Activated B cell treated with CpG ODN at 0.5 μM for 24 hours (primary cell): ENCODE data around the gene CC2D2B. TPM values are rescaled to one million over a fixed set of nuclear protein-coding genes. Genes with fewer than 3 reads are reported as not detected.

Experiments
- ATAC-seq: fragments of 200-7000 bp; cut with Tn5 transposase; one replicate; pipeline ENCODE4 v1.10.0; 2021; ENCODE audit warnings: low read depth, mild to moderate bottlenecking, moderate library complexity
- CTCF ChIA-PET: fragments of 350-600 bp; sonication (Branson Sonifier 250); formaldehyde crosslinking; loops from one replicate; lab custom pipeline; 2021; ENCODE audit warnings: antibody characterized with exemption; lab: Charles Lee
- POLR2A ChIA-PET: fragments of 350-600 bp; sonication (Branson Sonifier 250); formaldehyde crosslinking; loops from one replicate; lab custom pipeline; 2021; ENCODE audit warnings: antibody characterized with exemption; lab: Charles Lee
- DNase-seq: peaks from one replicate; pipeline ENCODE4 v3.0.0; 2022
- H3K27ac Mint-ChIP-seq: one replicate; pipeline ENCODE4 v1.8.0; 2020; ENCODE audit warnings: mixed read lengths
- H3K27me3 Mint-ChIP-seq: one replicate; pipeline ENCODE4 v1.8.0; 2021; ENCODE audit warnings: mixed read lengths
- H3K36me3 Mint-ChIP-seq: one replicate; pipeline ENCODE4 v1.8.0; 2021; ENCODE audit warnings: low read depth, mixed read lengths
- H3K4me1 Mint-ChIP-seq: one replicate; pipeline ENCODE4 v1.8.0; 2021; ENCODE audit warnings: mixed read lengths
- H3K4me3 Mint-ChIP-seq: one replicate; pipeline ENCODE4 v1.8.0; 2020; ENCODE audit warnings: mild to moderate bottlenecking, mixed read lengths
- H3K9me3 Mint-ChIP-seq: one replicate; pipeline ENCODE4 v1.8.0; 2020; ENCODE audit warnings: mixed read lengths
- CTCF ChIP-seq: fragments of 200-600 bp; IDR thresholded peaks from one replicate; pipeline ENCODE4 v1.8.0; 2022; ENCODE audit warnings: antibody characterized with exemption, mild to moderate bottlenecking
- intact Hi-C: fragments of 100-400 bp; cut with micrococcal nuclease; formaldehyde crosslinking; loops from one replicate; pipeline ENCODE4 v1.15.1; 2024
- total RNA-seq: library from RNA; stranded (reverse); gene quantifications from 2 replicates; pipeline ENCODE4 v1.2.3, GENCODE V29; 2022

CC2D2B gene
- total RNA-seq, 1 donor from 2014 or later, result 2.0 TPM

DNA sequence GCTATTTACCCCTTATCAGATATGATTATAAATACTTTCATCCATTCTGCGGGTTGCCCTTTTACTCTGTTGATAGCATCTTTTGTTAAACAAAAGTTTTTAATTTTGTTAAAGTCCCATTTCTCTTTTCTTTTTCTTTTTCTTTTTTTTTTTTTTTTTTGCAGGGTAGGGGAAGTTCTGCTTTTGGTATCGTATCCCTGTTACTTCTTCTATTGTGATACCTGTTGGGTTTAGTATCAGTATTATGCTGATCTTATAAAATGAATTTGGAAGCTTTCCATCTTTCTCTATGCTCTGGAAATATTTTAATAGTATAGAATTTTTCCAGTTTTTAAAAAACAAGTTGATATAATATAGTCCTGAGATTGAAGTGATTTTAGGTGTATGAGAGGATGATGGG is 141.6 kb downstream of the CC2D2B start:
- POLR2A ChIA-PET, result no interaction called here
- Mint-ChIP-seq H3K4me1 (peaks cover 46% of the 10 kb centered on the region), H3K27ac (no peak overlapping the region), H3K27me3 (no peaks in the 10 kb centered on the region), H3K36me3 (peaks cover 58% of the 10 kb centered on the region), H3K4me3 (no peak overlapping the region), H3K9me3 (no peaks in the 10 kb centered on the region)
- CTCF ChIA-PET, result no interaction called here
- ATAC-seq (no peak), DNase-seq (no peak)
- no peak for TF ChIP-seq CTCF
- intact Hi-C loops, result loop anchor here (10.0 kb wide), 3 partner anchors 245 to 755 kb away; partner anchors contain the start of genes ALDH18A1 and PDLIM1

DNA sequence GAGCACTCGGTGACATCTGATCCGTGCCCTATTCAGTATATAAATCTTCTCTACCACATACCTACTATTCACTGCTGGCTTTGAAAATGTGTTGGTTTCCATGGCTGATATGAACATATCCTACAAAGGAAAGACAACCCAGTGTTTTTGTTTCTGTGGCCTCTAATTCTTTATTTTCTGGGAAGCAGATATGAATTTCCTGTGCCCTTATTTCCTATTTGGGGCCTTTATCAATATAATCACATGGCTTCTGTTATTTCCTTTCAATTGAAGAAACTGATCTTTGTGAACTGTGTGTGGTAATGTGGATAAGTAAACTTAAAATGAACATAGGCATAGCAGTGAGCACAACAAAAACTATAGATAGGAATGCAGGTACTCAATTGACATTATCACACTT is 146.2 kb downstream of the CC2D2B start:
- intact Hi-C loops, result no loop called here
- no peak overlapping the region for H3K4me3 Mint-ChIP-seq
- TF ChIP-seq CTCF, result no peak
- peaks cover 8% of the 10 kb centered on the region for H3K4me1 Mint-ChIP-seq
- DNase-seq (no peak), ATAC-seq (no peak)
- no peaks in the 10 kb centered on the region for H3K27me3 Mint-ChIP-seq
- CTCF ChIA-PET, result no interaction called here
- POLR2A ChIA-PET, result interaction anchor here (1.2 to 1.4 kb wide), 2 partner anchors 37 to 76 kb away, joined by 3 to 4 read pairs; partner anchors contain the start of gene ZNF518A
- H3K9me3 Mint-ChIP-seq, result no peaks in the 10 kb centered on the region
- no peak overlapping the region for H3K27ac Mint-ChIP-seq
- H3K36me3 Mint-ChIP-seq, result peaks cover 63% of the 10 kb centered on the region

- ChIA-PET CTCF (no interaction called here), POLR2A (interaction anchor here (0.6 kb wide), 1 partner anchor 10 kb away, joined by 3 read pairs; no protein-coding TSS in a partner anchor)
- ATAC-seq, result no peak
- DNase-seq, result no peak
- intact Hi-C loops, result no loop called here
- Mint-ChIP-seq H3K9me3 (no peaks in the 10 kb centered on the region), H3K36me3 (peaks cover 69% of the 10 kb centered on the region), H3K4me3 (no peak overlapping the region), H3K4me1 (no peaks in the 10 kb centered on the region), H3K27ac (no peak overlapping the region), H3K27me3 (no peaks in the 10 kb centered on the region)
- TF ChIP-seq CTCF, result no peak
Observed at GRCh38 chr10:96056787-96057186, 149.0 kb downstream of the CC2D2B start.

GRCh38 chr10:96061232-96061631 is 153.5 kb downstream of the CC2D2B start:
- Mint-ChIP-seq H3K4me1 (no peaks in the 10 kb centered on the region), H3K27me3 (no peaks in the 10 kb centered on the region), H3K9me3 (no peaks in the 10 kb centered on the region), H3K36me3 (peaks cover 59% of the 10 kb centered on the region), H3K27ac (no peak overlapping the region), H3K4me3 (no peak overlapping the region)
- DNase-seq, result no peak
- TF ChIP-seq CTCF, result no peak
- ChIA-PET CTCF (interaction anchor here (1.4 kb wide), 1 partner anchor 44 kb away, joined by 5 read pairs; no protein-coding TSS in a partner anchor), POLR2A (no interaction called here)
- intact Hi-C loops, result no loop called here
- no peak for ATAC-seq

DNA sequence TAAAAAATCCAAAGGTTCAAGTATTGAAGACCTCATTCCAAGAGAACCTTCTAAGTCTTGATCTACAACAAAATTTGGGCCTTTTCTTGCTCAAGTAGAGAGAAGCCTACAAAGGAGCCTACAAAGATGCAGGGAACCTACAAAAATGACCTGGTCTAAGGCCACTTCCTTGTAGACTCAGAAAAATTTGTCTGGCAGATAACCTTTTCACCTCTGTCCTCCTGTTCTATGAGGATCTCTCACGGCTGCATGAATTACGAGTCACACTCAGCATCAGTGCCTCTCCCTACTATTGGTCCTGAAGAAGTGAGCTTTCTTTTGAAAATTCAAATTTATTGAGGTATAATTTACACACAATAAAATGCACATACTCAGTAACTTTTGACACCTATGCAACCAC is 164.9 kb downstream of the CC2D2B start:
- TF ChIP-seq CTCF, result no peak
- CTCF ChIA-PET, result no interaction called here
- intact Hi-C loops, result no loop called here

More for the DNA sequence above, 164.9 kb downstream of the CC2D2B start:
- POLR2A ChIA-PET, result interaction anchor here (0.8 kb wide), 1 partner anchor 8 kb away, joined by 3 read pairs; no protein-coding TSS in a partner anchor
- H3K9me3 Mint-ChIP-seq, result no peaks in the 10 kb centered on the region
- no peak overlapping the region for H3K4me3 Mint-ChIP-seq
- no peak overlapping the region for H3K27ac Mint-ChIP-seq
- ATAC-seq (no peak), DNase-seq (no peak)
- H3K4me1 Mint-ChIP-seq, result peaks cover 4% of the 10 kb centered on the region
- H3K27me3 Mint-ChIP-seq, result no peaks in the 10 kb centered on the region
- peaks cover 9% of the 10 kb centered on the region for H3K36me3 Mint-ChIP-seq
